ENCODE data around the gene AUTS2. TPM values are rescaled to one million over a fixed set of nuclear protein-coding genes. Genes with fewer than 3 reads are reported as not detected.

AUTS2 gene
- total and polyA plus RNA-seq, 2 of the 8 experiments (the other 6 are each of a cell fraction or from before 2014, with no cell fraction given) = 25.9 to 101 TPM

- H3K18ac ChIP-seq (ENCODE audit: extremely low read depth, low read length) = no peak overlapping the region
- H2BK5ac ChIP-seq (ENCODE audit: low read depth, low read length) = no peak overlapping the region
- no peaks in the 10 kb centered on the region for H3K4me1 ChIP-seq (replicated peaks in 1 of 4; ENCODE audit: control insufficient read depth in 3 of 4, insufficient read depth in 4 of 4, low read length in 3 of 4)
- no peaks in the 10 kb centered on the region for H3K79me1 ChIP-seq (ENCODE audit: low read depth, low read length)
- no peak overlapping the region for H3K4me2 ChIP-seq (ENCODE audit: insufficient read depth in 1 of 2, low read depth in 2 of 2, low read length in 2 of 2)
- H3K9ac ChIP-seq (replicated peaks in 1 of 4; ENCODE audit: extremely low read depth in 1 of 4, low read depth in 3 of 4, low read length in 3 of 4) = no peak overlapping the region
- no peak overlapping the region for H4K5ac ChIP-seq (ENCODE audit: insufficient read length, low read depth, low read length)
- H4K91ac ChIP-seq (replicated peaks; ENCODE audit: insufficient read length, low read length) = no peak overlapping the region
- ChIA-PET POLR2A (ENCODE audit: partially characterized antibody) (interaction anchor here (0.6 kb wide), 1 partner anchor 109 kb away, joined by 3 read pairs; no protein-coding TSS in a partner anchor), CTCF (ENCODE audit: partially characterized antibody) (no interaction called here)
- H4K20me1 ChIP-seq (replicated peaks in 1 of 2; ENCODE audit: control insufficient read depth in 1 of 2, insufficient read depth in 2 of 2, low read length in 2 of 2) = no peaks in the 10 kb centered on the region
- no peak overlapping the region for H3K4me3 ChIP-seq (ENCODE audit: extremely low read depth in 1 of 4, insufficient read depth in 2 of 4, low read depth in 3 of 4, low read length in 4 of 4)
- no peaks in the 10 kb centered on the region for H3K36me3 ChIP-seq (ENCODE audit: control insufficient read depth in 2 of 4, insufficient read depth in 4 of 4, low read length in 3 of 4)
- no peak overlapping the region for H2AFZ ChIP-seq (ENCODE audit: low read length)
- H2BK15ac ChIP-seq (ENCODE audit: low read length) = no peak overlapping the region
- H3K23ac ChIP-seq (ENCODE audit: insufficient read length) = no peak overlapping the region
- FAIRE-seq (no peak), DNase-seq (ENCODE audit: low read depth in 1 of 2, low spot score in 2 of 2) (no peak)
- TF ChIP-seq JUN (IDR thresholded peaks at IDR 0.05; ENCODE audit: low read depth, low read length) (no peak), RBBP5 (IDR thresholded peaks at IDR 0.05; ENCODE audit: borderline replicate concordance, low read depth, low read length) (no peak), BCL11A (IDR thresholded peaks at IDR 0.05; ENCODE audit: low read depth in 2 of 2, low read length in 2 of 2) (no peak), SP4 (IDR thresholded peaks at IDR 0.05; ENCODE audit: low read length) (no peak)
- no peak overlapping the region for H3K4ac ChIP-seq (replicated peaks; ENCODE audit: insufficient read length, low read depth, low read length)
- no peak overlapping the region for H3K27ac ChIP-seq (ENCODE audit: low read depth, low read length)
- H4K8ac ChIP-seq (ENCODE audit: extremely low read depth, insufficient read depth, low read length) = no peak overlapping the region
- 90% methylated on average over 7 of the region's 7 CpGs; no CpG with 5 or more reads in 1 of the 2 experiments for WGBS, 2 experiments (ENCODE audit: extremely low coverage in 1 of 2, insufficient coverage in 1 of 2, insufficient read length in 1 of 2, insufficient replicate concordance in 2 of 2, low coverage in 1 of 2, low lambda C conversion rate in 2 of 2, missing lambda C conversion rate in 1 of 2)
- no peak overlapping the region for H3K14ac ChIP-seq (ENCODE audit: insufficient read length)
- H2BK20ac ChIP-seq (ENCODE audit: low read length) = no peak overlapping the region
- H2BK120ac ChIP-seq (replicated peaks; ENCODE audit: low read depth, low read length) = no peak overlapping the region
- no peaks in the 10 kb centered on the region for H3K23me2 ChIP-seq (ENCODE audit: low read depth, low read length)
- no peak overlapping the region for H3K56ac ChIP-seq (replicated peaks; ENCODE audit: insufficient read length, low read depth, low read length)
- no peaks in the 10 kb centered on the region for H3K9me3 ChIP-seq (ENCODE audit: insufficient read depth in 2 of 2, low read depth in 1 of 2, low read length in 1 of 2)
- no peaks in the 10 kb centered on the region for H3K79me2 ChIP-seq (ENCODE audit: control insufficient read depth in 1 of 2, insufficient read depth in 2 of 2, low read length in 2 of 2)
- H2AK5ac ChIP-seq (ENCODE audit: low read depth, low read length) = no peak overlapping the region
- no peak overlapping the region for H2BK12ac ChIP-seq (ENCODE audit: low read depth, low read length)
- H3K27me3 ChIP-seq (replicated peaks in 1 of 4; ENCODE audit: control insufficient read depth in 3 of 4, extremely low read depth in 1 of 4, insufficient read depth in 3 of 4, low read length in 3 of 4) = no peaks in the 10 kb centered on the region
Observed at GRCh38 chr7:69994886-69995542, 396.7 kb downstream of the AUTS2 start.
